ENCODE data around the gene RPS29. TPM values are rescaled to one million over a fixed set of nuclear protein-coding genes. Genes with fewer than 3 reads are reported as not detected.
A peak's percentile ranks its signal among the peaks of the same experiment; 100 is the strongest.

Gene RPS29
- 1,000 to 10,000 TPM; 2,029 to 2,157 TPM for total RNA-seq

DNA sequence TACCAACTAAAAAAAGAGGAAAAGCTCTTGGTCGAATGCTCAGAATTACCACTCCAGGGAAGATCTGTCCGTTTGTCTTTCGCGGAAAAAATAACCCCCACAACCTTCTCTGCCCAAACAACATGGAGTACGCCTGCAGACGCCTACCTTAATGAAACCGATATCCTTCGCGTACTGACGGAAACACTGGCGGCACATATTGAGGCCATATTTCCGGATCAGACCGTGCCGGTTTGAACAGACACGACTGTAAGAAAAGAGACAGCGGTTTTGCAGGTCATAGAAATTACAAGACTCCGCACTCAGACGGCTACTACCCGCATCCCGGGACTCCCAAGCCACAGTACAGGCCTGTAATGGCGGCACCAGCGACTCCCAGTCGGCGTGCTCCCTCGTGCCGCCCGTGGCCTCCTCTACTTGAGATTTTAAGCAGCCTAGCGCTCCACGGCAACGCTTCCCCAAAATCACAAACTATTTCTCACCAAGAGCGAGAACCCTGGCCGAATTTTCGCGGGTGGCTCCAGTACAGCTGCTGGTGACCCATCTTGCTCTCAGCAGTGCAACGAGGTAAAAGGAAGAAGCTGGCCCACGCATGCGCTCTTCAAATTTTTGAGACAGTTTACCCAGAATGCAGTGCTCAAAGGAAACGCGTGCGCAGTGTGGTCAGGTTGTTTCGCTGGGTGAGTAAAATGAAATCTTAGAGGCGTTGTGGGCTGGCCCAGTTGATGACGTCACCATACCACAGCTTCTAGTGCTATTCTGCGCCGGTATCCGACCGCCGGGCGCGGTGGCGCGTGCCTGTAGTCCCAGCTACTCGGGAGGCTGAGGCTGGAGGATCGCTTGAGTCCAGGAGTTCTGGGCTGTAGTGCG, at the start of gene RPS29:
Gene RPS29 (minus strand): TSS at position 578 of the 870 bp plus-strand sequence. CDS start 34 bp downstream, at position 544.
- Mint-ChIP-seq H3K27me3 (peaks cover 4% of the 10 kb centered on the region), H3K36me3 (peaks cover 52% of the 10 kb centered on the region), H3K9me3 (no peaks in the 10 kb centered on the region), H3K4me1 (ENCODE audit: low read depth) (peaks cover 46% of the 10 kb centered on the region), H3K4me3 (peak within 1 kb of the TSS; percentile 87), H3K27ac (peak within 1 kb of the TSS; percentile 93)
- ChIA-PET POLR2A (interaction anchor here (0.6 to 4.9 kb wide), 14 partner anchors 10 to 495 kb away, joined by 3 to 74 read pairs (median 5); partner anchors contain the start of genes DNAAF2, KLHDC2, LRR1 and MGAT2), CTCF (interaction anchor here (0.6 to 4.5 kb wide), 20 partner anchors 10 to 297 kb away, joined by 3 to 36 read pairs (median 6); partner anchors contain the start of genes DNAAF2, KLHDC2, LRR1 and MGAT2)
- intact Hi-C loops (cut with micrococcal nuclease) = loop anchor here (1.0 to 5.0 kb wide), 11 partner anchors 12 to 936 kb away; partner anchors contain the start of genes DMAC2L, KLHDC2, L2HGDH and LRR1
- peak; percentile 99 for DNase-seq

DNA sequence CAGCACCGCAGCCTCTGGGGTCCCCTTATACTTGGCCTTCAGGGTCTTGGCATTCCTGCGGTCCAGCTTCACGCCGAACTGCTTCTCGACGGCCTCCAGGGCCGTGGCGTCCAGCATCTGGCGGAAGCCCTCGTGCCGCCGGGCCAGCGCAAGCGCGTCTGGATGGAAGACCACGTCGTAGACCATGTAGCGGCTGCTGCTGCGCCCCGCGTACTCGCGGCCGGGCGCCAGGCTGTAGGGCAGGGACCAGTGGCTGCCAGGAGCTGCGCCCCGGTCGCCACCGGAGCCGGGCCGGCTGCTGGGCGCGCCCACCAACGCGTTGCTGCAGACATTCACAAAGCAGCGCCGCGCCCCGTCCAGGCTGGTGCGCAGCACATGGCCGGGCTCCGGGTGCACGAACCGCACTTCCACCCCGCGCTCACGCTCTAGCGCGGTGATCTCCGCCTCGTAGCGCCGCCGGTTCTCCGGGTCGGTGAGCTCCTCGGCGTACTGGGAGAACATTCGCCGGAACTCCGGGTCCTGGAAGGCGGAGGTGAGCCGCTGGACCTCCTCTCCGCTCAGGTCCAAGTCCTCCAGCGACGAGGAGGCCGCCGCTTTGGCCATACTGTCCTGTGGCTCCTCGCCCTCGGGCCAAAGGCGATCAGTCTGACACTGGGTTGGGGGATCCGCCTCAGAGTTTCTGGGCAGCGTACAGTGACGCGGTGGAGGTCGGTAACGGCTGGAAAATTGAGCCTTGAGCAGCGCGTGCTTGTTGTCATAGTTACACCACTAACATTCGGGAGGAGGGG, 48.6 kb upstream of the RPS29 start, which contains the start of gene DNAAF2:
Gene DNAAF2 (minus strand): TSS at position 698 of the 788 bp plus-strand sequence. CDS start 95 bp downstream, at position 603.
- peak within 1 kb of the TSS; percentile 95 for H3K27ac Mint-ChIP-seq
- DNase-seq = peak; percentile 75
- H3K27me3 Mint-ChIP-seq = no peaks in the 10 kb centered on the region
- intact Hi-C loops (cut with micrococcal nuclease) = loop anchor here (1.0 to 10.0 kb wide), 15 partner anchors 14 to 898 kb away; partner anchors contain the start of genes DMAC2L, L2HGDH, LRR1 and MAP4K5
- ChIA-PET CTCF (interaction anchor here (0.7 to 5.6 kb wide), 19 partner anchors 12 to 686 kb away, joined by 3 to 100 read pairs (median 4); partner anchors contain the start of genes KLHDC2, LRR1, MGAT2 and NEMF), POLR2A (interaction anchor here (0.7 to 5.3 kb wide), 15 partner anchors 11 to 404 kb away, joined by 3 to 102 read pairs (median 6); partner anchors contain the start of genes KLHDC2, LRR1, MGAT2 and NEMF)
- no peaks in the 10 kb centered on the region for H3K9me3 Mint-ChIP-seq
- peaks cover 39% of the 10 kb centered on the region for H3K4me1 Mint-ChIP-seq (ENCODE audit: low read depth)
- H3K36me3 Mint-ChIP-seq = peaks cover 38% of the 10 kb centered on the region
- peak within 1 kb of the TSS; percentile 91 for H3K4me3 Mint-ChIP-seq

DNA sequence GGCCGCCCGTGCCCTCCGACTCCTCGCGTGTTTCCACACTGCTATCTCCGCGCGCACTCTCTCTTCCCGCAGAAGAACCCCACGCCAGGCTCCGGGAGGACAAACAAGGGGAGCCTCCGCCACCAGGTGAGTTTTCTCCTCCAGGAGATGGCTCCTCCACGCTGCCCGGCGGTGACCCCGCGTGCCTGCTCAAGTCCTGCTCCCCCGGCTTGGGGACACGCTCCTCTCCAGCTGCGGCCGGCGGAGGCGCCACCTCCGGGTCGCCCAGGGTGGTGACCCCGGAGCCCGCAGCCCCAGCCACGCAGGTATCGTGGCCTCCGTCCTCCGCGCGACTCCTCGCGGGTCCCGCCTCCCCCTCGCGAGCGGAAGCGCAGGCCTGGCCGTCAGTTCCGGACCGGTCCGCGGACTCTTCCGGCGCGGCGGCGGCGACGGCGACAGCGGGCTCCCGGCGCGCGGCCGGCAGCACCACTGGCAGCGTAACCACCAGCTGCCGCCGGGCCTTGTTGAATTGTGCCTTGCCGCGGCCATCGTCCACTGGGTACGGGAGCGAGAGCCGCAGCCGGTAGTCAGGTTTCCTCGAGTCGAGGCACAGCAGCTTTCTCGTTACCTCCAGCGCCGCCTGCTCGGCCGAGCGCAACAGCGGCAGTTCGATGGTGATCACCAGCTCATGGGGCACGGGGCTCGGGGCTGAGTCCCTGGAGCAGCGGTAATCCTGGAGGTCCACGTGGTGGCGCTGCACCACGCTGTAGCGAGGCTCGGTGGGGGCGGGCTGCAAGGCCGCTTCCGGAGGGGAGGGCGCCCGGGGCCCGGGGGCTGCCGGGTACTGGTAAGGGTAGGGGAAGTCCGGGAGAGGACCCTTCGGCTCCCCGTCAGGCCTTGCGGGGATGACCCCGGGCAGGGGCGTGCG, 47.7 kb upstream of the RPS29 start:
- H3K27me3 Mint-ChIP-seq = no peaks in the 10 kb centered on the region
- H3K4me3 Mint-ChIP-seq = peak overlapping the region; percentile 91

DNA sequence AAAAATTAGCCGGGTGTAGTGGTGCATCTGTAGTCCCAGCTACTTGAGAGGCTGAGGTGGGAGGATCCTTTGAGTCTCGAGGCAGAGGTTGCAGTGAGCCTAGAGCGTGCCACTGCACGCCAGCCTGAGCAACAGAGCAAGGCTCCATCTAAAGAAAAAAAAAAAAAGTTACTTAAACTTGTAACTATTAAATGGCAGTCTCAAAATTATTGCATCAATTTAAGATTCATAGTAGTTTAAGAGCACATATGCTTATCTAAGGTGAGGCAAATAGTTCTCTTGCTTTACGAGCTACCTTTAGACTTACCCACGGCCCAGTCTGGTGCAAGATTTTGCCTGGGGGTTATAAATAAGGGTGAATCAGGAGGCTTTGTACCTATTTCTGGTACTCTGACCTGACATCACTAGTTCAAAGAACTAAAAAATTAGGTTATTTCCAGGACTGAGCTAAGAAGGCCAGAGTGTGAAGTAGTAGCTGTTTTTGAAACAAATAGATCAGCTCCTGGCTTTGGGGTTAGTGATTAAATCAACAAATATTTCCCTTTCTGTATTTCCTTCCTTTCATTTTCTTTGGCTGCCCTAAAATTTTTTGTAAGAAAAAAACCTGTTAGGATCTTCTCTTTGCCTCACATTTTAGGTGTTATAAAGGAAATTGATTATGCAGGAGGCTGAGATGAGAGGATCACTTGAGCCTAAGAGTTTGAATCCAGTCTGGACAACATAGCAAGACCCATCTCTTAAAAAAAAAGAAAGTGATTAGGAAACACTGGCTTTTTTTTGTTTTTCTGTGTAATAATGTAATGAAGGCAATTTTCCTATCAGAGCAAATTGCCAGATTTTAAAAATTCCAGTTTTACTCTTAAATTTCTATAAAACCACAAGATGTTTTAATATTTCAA, 38.0 kb upstream of the RPS29 start:
- H3K27me3 Mint-ChIP-seq = no peaks in the 10 kb centered on the region
- peak overlapping the region; percentile 86 for H3K27ac Mint-ChIP-seq
- peak; percentile 42 for DNase-seq
- H3K4me1 Mint-ChIP-seq (ENCODE audit: low read depth) = peaks cover 41% of the 10 kb centered on the region
- no peaks in the 10 kb centered on the region for H3K9me3 Mint-ChIP-seq
- H3K36me3 Mint-ChIP-seq = peaks cover 40% of the 10 kb centered on the region
- CTCF ChIA-PET = interaction anchor here (0.9 to 7.1 kb wide), 6 partner anchors 9 to 238 kb away, joined by 3 to 100 read pairs (median 5); partner anchors contain the start of genes DNAAF2, NEMF and RPS29
- H3K4me3 Mint-ChIP-seq = peak overlapping the region; percentile 96
- intact Hi-C loops (cut with micrococcal nuclease) = loop anchor here (5.0 kb wide), 2 partner anchors 162 to 438 kb away; no protein-coding TSS in a partner anchor
- POLR2A ChIA-PET = interaction anchor here (0.6 to 2.4 kb wide), 8 partner anchors 9 to 274 kb away, joined by 3 to 21 read pairs (median 3); partner anchors contain the start of genes ARF6, DNAAF2 and LRR1

More for the DNA sequence above, 47.7 kb upstream of the RPS29 start:
- ChIA-PET POLR2A (interaction anchor here (0.7 to 5.3 kb wide), 17 partner anchors 10 to 405 kb away, joined by 3 to 102 read pairs (median 5); partner anchors contain the start of genes KLHDC2, LRR1, MGAT2 and NEMF), CTCF (interaction anchor here (0.6 to 5.6 kb wide), 29 partner anchors 11 to 687 kb away, joined by 3 to 100 read pairs (median 3); partner anchors contain the start of genes KLHDC2, LRR1, MGAT2 and NEMF)
- peak overlapping the region; percentile 95 for H3K27ac Mint-ChIP-seq
- peak; percentile 97 for DNase-seq
- H3K36me3 Mint-ChIP-seq = peaks cover 36% of the 10 kb centered on the region
- peaks cover 42% of the 10 kb centered on the region for H3K4me1 Mint-ChIP-seq (ENCODE audit: low read depth)
- intact Hi-C loops (cut with micrococcal nuclease) = loop anchor here (1.0 to 10.0 kb wide), 15 partner anchors 14 to 898 kb away; partner anchors contain the start of genes DMAC2L, L2HGDH, LRR1 and MAP4K5
- no peaks in the 10 kb centered on the region for H3K9me3 Mint-ChIP-seq

DNA sequence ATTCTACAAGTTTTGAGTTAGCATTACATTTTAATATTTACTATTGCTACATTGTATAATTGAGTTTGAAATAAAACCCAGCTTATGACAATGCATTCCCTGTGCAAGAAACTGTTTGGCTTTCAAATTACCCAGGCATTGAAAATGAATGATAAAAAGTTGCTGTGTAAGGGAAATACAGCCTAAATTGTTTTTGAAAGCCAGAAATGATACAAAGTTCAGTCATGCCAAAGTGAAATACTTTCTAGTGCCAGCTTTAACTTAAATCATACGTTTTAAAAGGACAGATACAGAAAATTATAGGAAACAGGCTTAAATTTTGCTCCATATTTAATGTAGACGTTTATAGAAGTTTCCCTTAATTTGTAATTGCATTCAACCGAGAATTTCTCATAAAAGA, 37.2 kb upstream of the RPS29 start:
- no peak for DNase-seq
- H3K4me3 Mint-ChIP-seq = peak overlapping the region; percentile 96
- H3K27ac Mint-ChIP-seq = peak overlapping the region; percentile 86
- ChIA-PET CTCF (interaction anchor here (1.3 to 7.1 kb wide), 5 partner anchors 10 to 238 kb away, joined by 3 to 100 read pairs (median 7); partner anchors contain the start of genes DNAAF2, NEMF and RPS29), POLR2A (interaction anchor here (0.8 to 2.4 kb wide), 4 partner anchors 10 to 240 kb away, joined by 3 to 21 read pairs (median 4); partner anchors contain the start of gene DNAAF2)
- H3K9me3 Mint-ChIP-seq = no peaks in the 10 kb centered on the region
- intact Hi-C loops (cut with micrococcal nuclease) = loop anchor here (5.0 kb wide), 2 partner anchors 161 to 439 kb away; no protein-coding TSS in a partner anchor
- peaks cover 47% of the 10 kb centered on the region for H3K36me3 Mint-ChIP-seq
- H3K27me3 Mint-ChIP-seq = no peaks in the 10 kb centered on the region
- peaks cover 38% of the 10 kb centered on the region for H3K4me1 Mint-ChIP-seq (ENCODE audit: low read depth)

DNA sequence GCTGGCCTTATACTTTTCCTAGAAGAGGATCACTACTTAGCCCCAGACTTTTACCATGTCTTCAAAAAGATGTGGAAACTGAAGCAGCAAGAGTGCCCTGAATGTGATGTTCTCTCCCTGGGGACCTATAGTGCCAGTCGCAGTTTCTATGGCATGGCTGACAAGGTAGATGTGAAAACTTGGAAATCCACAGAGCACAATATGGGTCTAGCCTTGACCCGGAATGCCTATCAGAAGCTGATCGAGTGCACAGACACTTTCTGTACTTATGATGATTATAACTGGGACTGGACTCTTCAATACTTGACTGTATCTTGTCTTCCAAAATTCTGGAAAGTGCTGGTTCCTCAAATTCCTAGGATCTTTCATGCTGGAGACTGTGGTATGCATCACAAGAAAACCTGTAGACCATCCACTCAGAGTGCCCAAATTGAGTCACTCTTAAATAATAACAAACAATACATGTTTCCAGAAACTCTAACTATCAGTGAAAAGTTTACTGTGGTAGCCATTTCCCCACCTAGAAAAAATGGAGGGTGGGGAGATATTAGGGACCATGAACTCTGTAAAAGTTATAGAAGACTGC, 35.9 kb upstream of the RPS29 start:
- POLR2A ChIA-PET = interaction anchor here (0.8 to 3.5 kb wide), 8 partner anchors 11 to 378 kb away, joined by 3 to 102 read pairs (median 20); partner anchors contain the start of genes DNAAF2, KLHDC2, LRR1 and RPS29
- no peaks in the 10 kb centered on the region for H3K9me3 Mint-ChIP-seq

DNA sequence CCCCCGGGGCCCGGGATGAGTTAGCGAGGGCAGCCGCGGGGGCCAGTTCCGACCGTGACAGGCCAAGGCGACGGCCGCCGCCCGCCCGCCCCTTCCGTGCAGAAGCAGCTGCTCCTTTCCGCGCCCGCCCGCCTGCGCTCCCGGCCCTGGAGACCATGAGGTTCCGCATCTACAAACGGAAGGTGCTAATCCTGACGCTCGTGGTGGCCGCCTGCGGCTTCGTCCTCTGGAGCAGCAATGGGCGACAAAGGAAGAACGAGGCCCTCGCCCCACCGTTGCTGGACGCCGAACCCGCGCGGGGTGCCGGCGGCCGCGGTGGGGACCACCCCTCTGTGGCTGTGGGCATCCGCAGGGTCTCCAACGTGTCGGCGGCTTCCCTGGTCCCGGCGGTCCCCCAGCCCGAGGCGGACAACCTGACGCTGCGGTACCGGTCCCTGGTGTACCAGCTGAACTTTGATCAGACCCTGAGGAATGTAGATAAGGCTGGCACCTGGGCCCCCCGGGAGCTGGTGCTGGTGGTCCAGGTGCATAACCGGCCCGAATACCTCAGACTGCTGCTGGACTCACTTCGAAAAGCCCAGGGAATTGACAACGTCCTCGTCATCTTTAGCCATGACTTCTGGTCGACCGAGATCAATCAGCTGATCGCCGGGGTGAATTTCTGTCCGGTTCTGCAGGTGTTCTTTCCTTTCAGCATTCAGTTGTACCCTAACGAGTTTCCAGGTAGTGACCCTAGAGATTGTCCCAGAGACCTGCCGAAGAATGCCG, 35.1 kb upstream of the RPS29 start:
- CTCF ChIA-PET = interaction anchor here (0.6 to 7.1 kb wide), 8 partner anchors 12 to 241 kb away, joined by 3 to 100 read pairs (median 9); partner anchors contain the start of genes DNAAF2, KLHDC2, LRR1 and NEMF
- Mint-ChIP-seq H3K36me3 (peaks cover 51% of the 10 kb centered on the region), H3K27ac (peak overlapping the region; percentile 96), H3K4me3 (peak overlapping the region; percentile 96), H3K27me3 (no peaks in the 10 kb centered on the region), H3K4me1 (ENCODE audit: low read depth) (peaks cover 43% of the 10 kb centered on the region), H3K9me3 (no peaks in the 10 kb centered on the region)
- intact Hi-C loops (cut with micrococcal nuclease) = loop anchor here (2.0 to 5.0 kb wide), 4 partner anchors 159 to 692 kb away; partner anchors contain the start of genes ARF6, DMAC2L and L2HGDH
- POLR2A ChIA-PET = interaction anchor here (0.8 to 3.5 kb wide), 17 partner anchors 9 to 495 kb away, joined by 3 to 102 read pairs (median 7); partner anchors contain the start of genes DNAAF2, KLHDC2, LRR1 and NEMF
- DNase-seq = peak; percentile 75

More for the DNA sequence above, 35.9 kb upstream of the RPS29 start:
- H3K4me3 Mint-ChIP-seq = peak overlapping the region; percentile 96
- intact Hi-C loops (cut with micrococcal nuclease) = loop anchor here (5.0 kb wide), 2 partner anchors 160 to 440 kb away; no protein-coding TSS in a partner anchor
- peaks cover 42% of the 10 kb centered on the region for H3K4me1 Mint-ChIP-seq (ENCODE audit: low read depth)
- H3K36me3 Mint-ChIP-seq = peaks cover 52% of the 10 kb centered on the region
- CTCF ChIA-PET = interaction anchor here (2.3 to 7.1 kb wide), 6 partner anchors 11 to 240 kb away, joined by 8 to 100 read pairs (median 12); partner anchors contain the start of genes DNAAF2, LRR1, NEMF and RPS29
- DNase-seq = no peak
- no peaks in the 10 kb centered on the region for H3K27me3 Mint-ChIP-seq
- peak overlapping the region; percentile 96 for H3K27ac Mint-ChIP-seq
